HT1080 (cell line): ENCODE data around the gene ERICH6. TPM values are rescaled to one million over a fixed set of nuclear protein-coding genes. Genes with fewer than 3 reads are reported as not detected.
"Not testable (repeated sequence)": the region's sequence is repeated elsewhere in the genome, so short reads cannot be mapped to it uniquely, and the experiment has no call there.

Experiments
- DNase-seq: peaks from one replicate; pipeline ENCODE4 v3.0.0-alpha.2; 2015; ENCODE audit warnings: low read depth
- total RNA-seq: library from RNA; depleted of rRNA; stranded (reverse); fragments of >200 nt; shearing (Covaris generic); gene quantifications from 2 replicates; pipeline ENCODE4 v1.2.3, GENCODE V29; 2014

The ERICH6 gene
- total RNA-seq, 1 experiment from 2014 or later, result not detected

- DNase-seq, result no peak
Observed at GRCh38 chr3:150687613-150688012, 16.1 kb downstream of the ERICH6 start.

- no peak for DNase-seq
Observed at GRCh38 chr3:150682824-150683223, 20.9 kb downstream of the ERICH6 start.

- DNase-seq, result no peak
Observed at GRCh38 chr3:150682279-150682678, 21.4 kb downstream of the ERICH6 start.

- DNase-seq, result no peak
Observed at GRCh38 chr3:150681057-150681456, 22.7 kb downstream of the ERICH6 start.

- no peak for DNase-seq
Observed at GRCh38 chr3:150680562-150680961, 23.2 kb downstream of the ERICH6 start.

- no peak for DNase-seq
Observed at GRCh38 chr3:150675587-150675986, 28.1 kb downstream of the ERICH6 start.

- DNase-seq, result no peak
Observed at GRCh38 chr3:150673966-150674365, 29.8 kb downstream of the ERICH6 start.

GRCh38 chr3:150666167-150666566, 37.6 kb downstream of the ERICH6 start:
- peak; percentile 37 for DNase-seq

GRCh38 chr3:150663461-150663860, 40.3 kb downstream of the ERICH6 start:
- no peak for DNase-seq

GRCh38 chr3:150662410-150663200, 41.1 kb downstream of the ERICH6 start:
- DNase-seq, result no peak

GRCh38 chr3:150656316-150656715, 47.4 kb downstream of the ERICH6 start:
- DNase-seq, result no peak

GRCh38 chr3:150653110-150653561, 50.6 kb downstream of the ERICH6 start:
- peak; percentile 8 for DNase-seq

- DNase-seq, result no peak
Observed at GRCh38 chr3:150640256-150640655, 63.5 kb downstream of the ERICH6 start.

GRCh38 chr3:150639262-150639661, 64.5 kb downstream of the ERICH6 start:
- DNase-seq, result peak; percentile 51

- DNase-seq, result no peak
Observed at GRCh38 chr3:150636258-150636657, 67.5 kb downstream of the ERICH6 start.

GRCh38 chr3:150635526-150635925, 68.2 kb downstream of the ERICH6 start:
- no peak for DNase-seq

- no peak for DNase-seq
Observed at GRCh38 chr3:150635076-150635475, 68.6 kb downstream of the ERICH6 start.

- DNase-seq, result no peak
Observed at GRCh38 chr3:150631515-150632221, 72.1 kb downstream of the ERICH6 start.

- DNase-seq, result no peak
Observed at GRCh38 chr3:150627557-150627956, 76.2 kb downstream of the ERICH6 start.

- no peak for DNase-seq
Observed at GRCh38 chr3:150626148-150626930, 77.4 kb downstream of the ERICH6 start.

GRCh38 chr3:150623945-150624344, 79.8 kb downstream of the ERICH6 start:
- DNase-seq, result no peak

GRCh38 chr3:150622955-150623354, 80.8 kb downstream of the ERICH6 start:
- not testable (repeated sequence) for DNase-seq
